Rectal smooth muscle tissue (tissue), 1 donor: ENCODE measurements around the gene DTNBP1.

ENCODE experiments used
- H3K27ac ChIP-seq: one replicate; pipeline ENCODE4 v1.7.0; 2013; ENCODE audit warnings: low read depth, low read length, inconsistent platforms
- H3K27me3 ChIP-seq: one replicate; pipeline ENCODE4 v1.7.0; 2013; ENCODE audit warnings: low read length; ENCODE audit not compliant: control insufficient read depth, insufficient read depth
- H3K36me3 ChIP-seq: one replicate; pipeline ENCODE4 v1.7.0; 2013; ENCODE audit warnings: low read length; ENCODE audit not compliant: control insufficient read depth, insufficient read depth
- H3K4me1 ChIP-seq: one replicate; pipeline ENCODE4 v1.7.0; 2013; ENCODE audit warnings: low read length; ENCODE audit not compliant: control insufficient read depth, insufficient read depth
- H3K4me3 ChIP-seq: one replicate; pipeline ENCODE4 v1.7.0; 2013; ENCODE audit warnings: low read length
- H3K9ac ChIP-seq: one replicate; pipeline ENCODE4 v1.7.0; 2013; ENCODE audit warnings: low read length

The DTNBP1 gene

GRCh38 chr6:15575357-15576033 lies 87.3 kb downstream of the DTNBP1 start:
- Histone ChIP-seq H3K4me1 (no peaks in the 10 kb centered on the region), H3K27ac (no peak overlapping the region), H3K4me3 (no peak overlapping the region), H3K36me3 (no peaks in the 10 kb centered on the region), H3K27me3 (no peaks in the 10 kb centered on the region), H3K9ac (no peak overlapping the region)

- no peaks in the 10 kb centered on the region for H3K27me3 ChIP-seq
- no peak overlapping the region for H3K4me3 ChIP-seq
- no peak overlapping the region for H3K27ac ChIP-seq
- H3K9ac ChIP-seq: no peak overlapping the region
- H3K4me1 ChIP-seq: no peaks in the 10 kb centered on the region
- no peaks in the 10 kb centered on the region for H3K36me3 ChIP-seq
Observed at GRCh38 chr6:15574486-15574885, 88.3 kb downstream of the DTNBP1 start.

GRCh38 chr6:15574023-15574422 lies 88.8 kb downstream of the DTNBP1 start:
- Histone ChIP-seq H3K36me3 (no peaks in the 10 kb centered on the region), H3K4me1 (no peaks in the 10 kb centered on the region), H3K9ac (no peak overlapping the region), H3K27ac (no peak overlapping the region), H3K4me3 (no peak overlapping the region), H3K27me3 (no peaks in the 10 kb centered on the region)

DNA sequence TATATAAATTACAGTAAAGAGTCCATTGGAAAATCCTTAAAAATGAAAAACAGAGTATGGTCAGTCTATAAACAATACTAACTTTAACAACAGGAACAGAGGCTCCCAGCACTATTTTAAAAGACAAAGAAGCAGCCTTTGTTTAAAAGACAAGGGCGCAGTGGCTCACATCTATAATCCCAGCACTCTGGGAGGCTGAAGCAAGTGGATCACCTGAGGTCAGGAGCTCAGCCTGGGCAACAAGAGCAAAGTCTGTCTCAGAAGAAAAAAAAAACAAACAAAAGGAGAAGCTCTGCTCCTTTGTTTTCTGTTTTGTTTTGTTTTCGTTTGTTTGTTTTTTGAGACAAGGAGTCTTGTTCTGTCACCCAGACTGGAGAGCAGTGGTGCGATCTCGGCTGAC lies 89.4 kb downstream of the DTNBP1 start:
- Histone ChIP-seq H3K36me3 (no peaks in the 10 kb centered on the region), H3K4me3 (no peak overlapping the region), H3K27ac (no peak overlapping the region), H3K9ac (no peak overlapping the region), H3K4me1 (no peaks in the 10 kb centered on the region), H3K27me3 (no peaks in the 10 kb centered on the region)

- Histone ChIP-seq H3K27ac (no peak overlapping the region), H3K4me3 (no peak overlapping the region), H3K27me3 (no peaks in the 10 kb centered on the region), H3K9ac (no peak overlapping the region), H3K36me3 (no peaks in the 10 kb centered on the region), H3K4me1 (no peaks in the 10 kb centered on the region)
Observed at GRCh38 chr6:15572296-15573016, 90.4 kb downstream of the DTNBP1 start.

GRCh38 chr6:15570171-15570570 lies 92.7 kb downstream of the DTNBP1 start:
- Histone ChIP-seq H3K27ac (no peak overlapping the region), H3K4me1 (no peaks in the 10 kb centered on the region), H3K36me3 (no peaks in the 10 kb centered on the region), H3K4me3 (no peak overlapping the region), H3K27me3 (no peaks in the 10 kb centered on the region), H3K9ac (no peak overlapping the region)

GRCh38 chr6:15569035-15569995 lies 93.5 kb downstream of the DTNBP1 start:
- H3K36me3 ChIP-seq: no peaks in the 10 kb centered on the region
- H3K27ac ChIP-seq: no peak overlapping the region
- H3K4me3 ChIP-seq: no peak overlapping the region
- no peaks in the 10 kb centered on the region for H3K4me1 ChIP-seq
- no peak overlapping the region for H3K9ac ChIP-seq
- no peaks in the 10 kb centered on the region for H3K27me3 ChIP-seq

- H3K27ac ChIP-seq: no peak overlapping the region
- H3K9ac ChIP-seq: no peak overlapping the region
- H3K4me1 ChIP-seq: no peaks in the 10 kb centered on the region
- H3K27me3 ChIP-seq: no peaks in the 10 kb centered on the region
- H3K4me3 ChIP-seq: no peak overlapping the region
- no peaks in the 10 kb centered on the region for H3K36me3 ChIP-seq
Observed at GRCh38 chr6:15562977-15563376, 99.9 kb downstream of the DTNBP1 start.

DNA sequence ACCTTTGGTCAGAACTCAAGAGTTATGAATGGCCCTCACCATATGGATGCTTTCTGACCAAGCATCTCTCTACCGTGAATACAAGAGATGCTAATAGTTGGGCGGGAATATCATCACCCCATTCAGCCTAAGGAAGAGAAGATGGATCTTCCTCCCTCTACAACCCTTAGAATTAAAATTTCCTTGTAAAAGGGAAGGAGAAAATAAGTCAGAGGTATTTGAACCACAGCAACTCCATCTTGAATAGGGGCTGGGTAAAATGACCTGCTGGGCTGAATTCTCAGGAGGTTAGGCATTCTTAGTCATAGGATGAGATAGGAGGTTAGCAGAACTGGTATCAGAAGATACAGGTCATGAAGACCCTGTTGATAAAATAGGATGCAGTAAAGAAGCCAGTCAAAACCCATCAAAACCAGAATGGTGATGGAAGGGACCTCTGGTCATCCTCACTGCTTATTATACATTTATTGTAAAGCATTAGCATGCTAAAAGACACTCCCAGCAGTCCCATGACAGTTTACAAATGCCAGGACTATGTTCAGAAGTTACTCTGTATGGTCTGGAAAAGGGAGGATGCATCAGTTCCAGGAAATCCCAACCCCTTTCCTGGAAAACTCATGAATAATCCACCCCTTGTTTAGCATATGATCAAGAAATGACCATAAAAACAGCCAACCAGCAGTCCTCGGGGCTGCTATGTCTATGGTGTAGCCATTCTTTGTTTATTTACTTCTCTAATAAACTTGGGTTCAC lies 101.2 kb downstream of the DTNBP1 start:
- H3K36me3 ChIP-seq: no peaks in the 10 kb centered on the region
- H3K27me3 ChIP-seq: no peaks in the 10 kb centered on the region

DNA sequence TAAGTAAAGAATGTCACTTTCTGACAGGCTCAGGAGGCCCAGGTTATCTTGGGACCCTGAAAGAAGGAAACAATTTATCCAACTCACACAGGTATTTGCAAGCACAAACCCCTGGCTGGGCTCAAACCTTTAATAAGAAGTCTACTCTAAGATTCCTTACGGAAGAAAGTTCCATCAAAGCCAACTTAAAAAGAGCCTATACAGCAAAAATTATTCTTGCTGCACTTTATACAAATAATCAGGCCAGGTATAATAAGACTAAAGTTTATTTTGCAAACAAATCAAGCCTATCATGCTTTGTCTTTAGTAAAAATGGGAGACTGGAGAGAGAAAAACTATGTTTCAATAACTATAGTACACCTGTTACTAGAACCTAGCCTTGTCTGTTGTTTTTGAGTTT lies 102.1 kb downstream of the DTNBP1 start:
- no peak overlapping the region for H3K9ac ChIP-seq
- H3K4me3 ChIP-seq: no peak overlapping the region
- no peak overlapping the region for H3K27ac ChIP-seq
- no peaks in the 10 kb centered on the region for H3K4me1 ChIP-seq
- H3K27me3 ChIP-seq: no peaks in the 10 kb centered on the region
- H3K36me3 ChIP-seq: no peaks in the 10 kb centered on the region

More for the DNA sequence above, 101.2 kb downstream of the DTNBP1 start:
- Histone ChIP-seq H3K4me3 (no peak overlapping the region), H3K9ac (no peak overlapping the region), H3K27ac (no peak overlapping the region), H3K4me1 (no peaks in the 10 kb centered on the region)

- Histone ChIP-seq H3K27me3 (no peaks in the 10 kb centered on the region), H3K4me3 (no peak overlapping the region), H3K36me3 (no peaks in the 10 kb centered on the region), H3K9ac (no peak overlapping the region), H3K27ac (no peak overlapping the region), H3K4me1 (no peaks in the 10 kb centered on the region)
Observed at GRCh38 chr6:15557174-15557573, 105.7 kb downstream of the DTNBP1 start.

GRCh38 chr6:15556711-15557110 lies 106.1 kb downstream of the DTNBP1 start:
- Histone ChIP-seq H3K4me1 (no peaks in the 10 kb centered on the region), H3K9ac (no peak overlapping the region), H3K36me3 (no peaks in the 10 kb centered on the region), H3K27me3 (no peaks in the 10 kb centered on the region), H3K27ac (no peak overlapping the region), H3K4me3 (no peak overlapping the region)
